Panc1 (cell line): ENCODE results near the gene S100B.

Source experiments
- POLR2AphosphoS5 ChIP-seq: IDR thresholded peaks from 2 replicates; pipeline ENCODE4 v1.6.1; 2012; ENCODE audit warnings: mild to moderate bottlenecking, low read depth, low read length, moderate library complexity
- REST ChIP-seq, 2 experiments: IDR thresholded peaks; 2 replicates each; pipeline ENCODE4 v1.6.1; 2011 to 2012; ENCODE audit warnings: low read depth in 2 of 2, control low read depth in 1 of 2, low read length in 1 of 2, mild to moderate bottlenecking in 1 of 2, moderate library complexity in 1 of 2; ENCODE audit not compliant: insufficient read depth in 1 of 2
- SIN3A ChIP-seq: IDR thresholded peaks from 2 replicates; pipeline ENCODE4 v1.6.1; 2012; ENCODE audit warnings: low read depth, mild to moderate bottlenecking, low read length, moderate library complexity, borderline replicate concordance; ENCODE audit not compliant: insufficient read depth
- TCF7L2 ChIP-seq: IDR thresholded peaks from 2 replicates; pipeline ENCODE4 v1.6.1; 2011; ENCODE audit warnings: mild to moderate bottlenecking, low read depth, low read length, inconsistent platforms
- TF ChIP-seq, protein P1 (sequence below): fragments of 450-650 bp; IDR thresholded peaks from 2 replicates; pipeline ENCODE4 v1.5.1; 2017; ENCODE audit warnings: mild to moderate bottlenecking

- TF ChIP-seq, protein P1, sequence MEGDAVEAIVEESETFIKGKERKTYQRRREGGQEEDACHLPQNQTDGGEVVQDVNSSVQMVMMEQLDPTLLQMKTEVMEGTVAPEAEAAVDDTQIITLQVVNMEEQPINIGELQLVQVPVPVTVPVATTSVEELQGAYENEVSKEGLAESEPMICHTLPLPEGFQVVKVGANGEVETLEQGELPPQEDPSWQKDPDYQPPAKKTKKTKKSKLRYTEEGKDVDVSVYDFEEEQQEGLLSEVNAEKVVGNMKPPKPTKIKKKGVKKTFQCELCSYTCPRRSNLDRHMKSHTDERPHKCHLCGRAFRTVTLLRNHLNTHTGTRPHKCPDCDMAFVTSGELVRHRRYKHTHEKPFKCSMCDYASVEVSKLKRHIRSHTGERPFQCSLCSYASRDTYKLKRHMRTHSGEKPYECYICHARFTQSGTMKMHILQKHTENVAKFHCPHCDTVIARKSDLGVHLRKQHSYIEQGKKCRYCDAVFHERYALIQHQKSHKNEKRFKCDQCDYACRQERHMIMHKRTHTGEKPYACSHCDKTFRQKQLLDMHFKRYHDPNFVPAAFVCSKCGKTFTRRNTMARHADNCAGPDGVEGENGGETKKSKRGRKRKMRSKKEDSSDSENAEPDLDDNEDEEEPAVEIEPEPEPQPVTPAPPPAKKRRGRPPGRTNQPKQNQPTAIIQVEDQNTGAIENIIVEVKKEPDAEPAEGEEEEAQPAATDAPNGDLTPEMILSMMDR = no peak
- TF ChIP-seq POLR2AphosphoS5 (no peak), SIN3A (no peak), REST (IDR thresholded peaks at IDR 0.05; ENCODE audit: insufficient read depth in 1 of 2, low read depth in 2 of 2, low read length in 1 of 2) (no peak), TCF7L2 (no peak)
Measured at GRCh38 chr21:46557919-46558392, 46.9 kb downstream of the S100B start.
